ENCODE data around the gene KCNAB2.

KCNAB2 gene

DNA sequence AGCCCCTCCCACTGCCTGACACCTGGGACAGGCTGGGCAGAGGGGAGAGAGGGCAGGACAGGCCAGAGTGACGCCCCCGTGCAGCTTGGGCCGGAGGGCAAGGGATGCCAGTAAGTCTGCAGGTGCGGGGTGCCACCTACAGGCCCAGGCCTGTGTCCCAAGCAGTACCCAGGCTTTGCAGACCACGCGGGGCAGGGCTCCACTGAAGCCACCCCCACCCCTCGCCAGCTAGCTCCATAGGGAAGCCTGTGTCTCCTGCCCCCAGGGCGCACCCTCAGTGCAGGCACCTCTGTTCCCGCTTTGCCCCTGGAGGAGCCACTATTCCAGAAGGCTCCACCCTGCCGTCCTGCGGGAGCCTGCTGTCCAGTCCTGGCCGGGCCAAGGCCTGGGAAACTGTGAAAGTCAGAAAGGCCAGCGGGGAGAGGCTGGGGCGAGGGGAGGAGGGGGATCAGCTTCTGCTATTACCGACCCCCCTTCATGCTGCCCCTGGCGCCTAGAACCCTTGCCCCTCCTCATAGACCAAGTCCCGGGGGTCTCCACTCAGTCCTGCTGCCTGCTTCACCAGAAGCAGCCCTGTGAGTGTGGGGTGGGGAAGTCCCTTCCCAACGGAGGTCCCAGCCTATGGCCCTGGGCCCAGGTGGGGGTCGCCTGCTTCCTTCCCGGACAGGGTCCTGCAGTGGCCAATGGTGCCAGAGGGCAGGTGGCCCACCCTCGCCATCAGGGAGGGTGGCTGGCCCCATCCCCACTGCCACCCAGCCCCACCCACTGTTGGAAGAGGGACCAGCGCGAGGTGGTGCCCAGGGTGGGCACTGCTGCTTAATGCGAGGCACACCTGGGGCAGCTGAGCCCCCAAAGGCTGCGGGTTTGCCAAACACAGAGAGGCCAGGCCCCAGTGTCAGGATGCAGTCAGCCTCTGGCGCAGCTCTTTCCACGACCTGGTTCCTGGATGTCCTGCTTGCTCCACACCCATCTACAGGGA is 54.4 kb downstream of the KCNAB2 start:
- DNase-seq, result no peak

DNA sequence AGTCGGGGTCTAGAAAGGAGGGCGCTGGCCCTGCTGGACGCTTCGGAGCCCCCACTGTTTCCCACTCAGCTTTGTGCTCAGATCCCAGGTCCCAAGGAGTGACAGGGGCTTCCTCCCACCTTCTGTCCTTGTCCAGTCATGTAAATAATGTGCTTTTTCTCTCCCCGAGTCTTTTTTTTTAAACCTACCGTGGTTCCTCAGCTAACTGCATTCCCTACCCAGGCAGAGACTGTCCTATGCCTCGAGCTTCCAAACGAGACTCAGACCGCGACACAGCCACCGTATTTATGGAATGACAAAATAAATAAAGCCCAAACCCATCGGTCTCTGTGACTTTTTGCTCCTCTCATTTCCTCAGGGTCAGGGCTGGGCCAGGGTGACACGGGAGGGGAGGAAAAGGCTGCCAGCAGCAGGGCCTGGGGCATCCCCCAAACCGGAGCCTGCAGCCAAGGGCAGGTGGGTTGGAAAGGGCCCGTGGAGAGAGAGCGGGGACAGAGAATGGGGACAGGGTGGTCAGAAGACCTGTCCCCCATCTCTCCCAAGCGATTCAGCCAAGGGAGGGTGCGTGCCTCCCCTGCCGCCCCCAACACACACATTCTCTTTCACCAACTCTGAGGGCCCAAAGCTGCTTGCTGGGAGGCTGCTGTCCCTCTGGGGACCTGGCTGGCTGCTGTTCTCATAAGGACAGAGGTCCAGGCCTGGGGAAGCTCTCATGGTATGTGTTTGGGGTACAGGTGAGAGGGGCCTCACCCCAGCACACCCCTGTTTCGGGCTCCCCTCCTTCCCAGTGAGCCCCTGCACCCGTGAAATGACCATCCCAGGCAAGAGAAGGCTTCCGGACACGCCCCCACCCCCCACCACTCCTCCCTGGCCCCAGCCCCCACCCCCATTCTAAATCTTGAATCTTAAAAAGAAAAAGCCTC is 55.4 kb downstream of the KCNAB2 start:
- no peak for DNase-seq

DNA sequence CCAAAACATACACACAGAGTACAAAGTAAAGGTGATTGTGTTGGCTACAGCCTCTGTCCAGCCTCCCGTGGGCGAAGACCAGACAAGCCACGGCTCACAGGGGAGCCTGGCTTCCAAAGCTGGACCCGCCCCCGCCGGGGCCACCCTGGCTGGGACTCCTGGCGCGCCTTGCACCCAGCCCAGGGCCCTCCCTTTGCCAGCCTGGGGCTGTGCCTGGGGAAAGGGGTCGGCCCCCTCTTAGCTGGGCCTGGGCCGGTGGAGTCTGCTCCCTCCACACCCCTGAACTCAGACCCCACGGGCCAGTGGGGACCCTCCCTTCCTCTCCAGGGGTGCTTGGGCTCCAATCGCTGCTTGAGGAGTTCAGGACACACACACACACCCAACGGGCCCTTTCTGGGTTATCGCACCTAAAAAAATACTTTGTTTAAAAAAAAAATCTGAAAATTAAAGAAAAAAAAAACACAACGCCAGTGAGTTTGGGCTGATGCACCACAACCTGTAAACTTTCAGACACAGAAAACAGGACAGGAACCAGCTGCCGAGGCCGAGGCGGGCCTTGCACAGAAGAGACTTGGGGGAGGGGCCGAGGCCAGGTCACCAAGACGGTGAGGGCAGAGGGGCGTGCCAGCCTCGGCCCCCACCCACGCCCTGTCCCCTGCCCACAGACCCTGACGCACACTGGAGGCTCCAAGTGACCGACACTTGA is 56.3 kb downstream of the KCNAB2 start:
- no peak for DNase-seq

DNA sequence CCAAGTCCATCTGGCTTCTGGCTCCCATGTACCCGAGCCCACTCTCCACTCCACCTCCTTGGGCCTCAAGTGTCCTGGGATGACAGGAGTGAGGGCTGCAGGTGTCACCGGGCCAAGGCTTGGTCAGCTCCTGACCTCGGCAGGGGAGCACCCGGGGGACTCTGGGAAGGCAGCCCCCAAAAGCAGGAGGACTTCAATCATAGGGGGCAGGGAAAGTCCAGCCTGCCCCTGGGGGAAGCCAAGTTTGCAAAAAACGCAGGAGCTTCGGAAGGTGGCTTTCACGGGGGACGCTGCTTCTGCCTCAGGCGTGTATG is 56.8 kb downstream of the KCNAB2 start:
- DNase-seq, result no peak

DNA sequence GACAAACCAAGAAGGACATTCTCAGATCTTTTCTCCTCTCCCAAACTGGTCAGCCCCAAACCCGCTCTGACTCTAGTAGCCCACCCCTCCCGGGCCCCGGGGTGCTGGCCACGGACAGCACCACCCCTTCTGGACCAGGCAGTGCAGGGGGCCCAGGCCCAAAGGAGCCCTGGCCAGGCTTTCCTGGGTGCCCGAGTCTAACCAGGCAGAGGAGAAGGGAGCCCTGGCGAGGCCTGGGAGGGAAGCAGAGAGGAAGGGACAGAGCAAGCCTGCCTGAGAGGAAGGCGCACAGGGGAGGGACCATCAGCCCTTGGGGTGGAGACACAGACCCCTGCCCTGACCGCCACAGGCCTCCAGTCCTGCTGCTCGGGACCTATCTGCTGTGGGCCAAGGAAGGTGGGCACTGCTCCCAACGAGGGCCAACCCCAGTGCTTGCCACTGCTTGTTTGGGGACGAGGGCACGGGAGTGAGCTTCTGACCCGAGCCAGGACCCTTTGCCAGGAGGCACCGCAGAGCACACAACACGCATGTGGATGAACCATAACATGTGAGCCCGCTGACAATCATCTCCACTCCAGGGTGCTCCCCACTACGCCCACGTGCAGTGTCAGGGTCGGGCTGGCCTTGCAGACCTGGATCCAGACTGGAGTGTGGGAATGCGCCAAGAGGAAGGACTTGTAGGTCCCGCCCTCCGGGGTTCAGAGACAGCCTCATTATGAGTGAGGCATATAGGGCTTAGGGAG is 57.6 kb downstream of the KCNAB2 start:
- DNase-seq, result no peak

DNA sequence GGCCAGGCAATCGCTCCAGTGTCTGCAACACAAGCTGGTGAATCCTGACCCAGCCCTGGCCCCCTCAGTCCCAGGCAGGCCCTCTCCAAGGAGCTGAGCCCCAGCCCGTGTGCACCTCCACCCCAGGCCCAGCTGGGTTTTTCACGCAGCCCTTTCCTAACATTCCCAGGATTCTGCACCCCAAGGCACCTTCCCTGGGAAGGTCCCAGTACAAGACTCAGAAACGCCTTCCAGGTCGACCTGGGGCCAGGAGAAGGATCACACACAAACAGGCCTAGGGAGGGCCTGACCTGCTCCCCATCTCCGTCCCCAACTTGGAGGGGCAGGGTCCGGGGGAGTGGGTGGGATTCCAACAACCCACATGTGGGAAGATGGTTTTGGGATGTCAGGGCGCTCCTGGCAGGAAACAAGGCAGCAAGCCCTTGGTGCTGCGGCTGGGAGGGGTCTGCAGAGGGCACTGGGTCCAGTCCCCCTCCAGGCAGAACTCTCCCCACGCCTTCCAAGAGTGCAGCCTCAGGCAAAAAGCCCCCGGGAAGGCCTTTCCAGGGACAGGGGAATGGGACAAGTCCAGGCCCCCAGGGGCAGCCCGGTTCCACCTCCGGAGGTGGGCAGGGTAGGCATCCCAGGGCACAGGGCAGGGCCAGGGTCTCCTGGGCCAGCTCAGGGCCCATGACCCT is 58.3 kb downstream of the KCNAB2 start:
- no peak for DNase-seq

DNA sequence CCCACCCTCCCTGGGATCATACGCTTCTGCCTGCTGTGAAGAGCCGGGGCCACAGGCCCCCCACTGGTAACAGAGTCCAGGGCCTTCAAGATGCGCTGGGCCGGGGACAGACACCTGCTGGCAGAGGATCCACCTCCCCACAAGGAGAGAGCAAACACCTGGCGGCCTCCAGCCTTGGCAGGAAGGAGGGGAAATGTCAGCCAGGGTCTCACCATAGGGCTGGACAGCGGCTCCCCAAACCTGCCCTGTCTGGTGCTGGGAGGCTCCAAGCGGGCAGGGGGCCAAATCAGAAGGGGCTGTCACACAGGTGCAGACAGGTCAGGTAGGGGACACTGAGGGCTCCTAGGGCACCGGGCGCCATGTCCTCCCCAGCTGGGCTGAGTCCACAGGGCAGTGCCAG is 58.9 kb downstream of the KCNAB2 start:
- no peak for DNase-seq

DNA sequence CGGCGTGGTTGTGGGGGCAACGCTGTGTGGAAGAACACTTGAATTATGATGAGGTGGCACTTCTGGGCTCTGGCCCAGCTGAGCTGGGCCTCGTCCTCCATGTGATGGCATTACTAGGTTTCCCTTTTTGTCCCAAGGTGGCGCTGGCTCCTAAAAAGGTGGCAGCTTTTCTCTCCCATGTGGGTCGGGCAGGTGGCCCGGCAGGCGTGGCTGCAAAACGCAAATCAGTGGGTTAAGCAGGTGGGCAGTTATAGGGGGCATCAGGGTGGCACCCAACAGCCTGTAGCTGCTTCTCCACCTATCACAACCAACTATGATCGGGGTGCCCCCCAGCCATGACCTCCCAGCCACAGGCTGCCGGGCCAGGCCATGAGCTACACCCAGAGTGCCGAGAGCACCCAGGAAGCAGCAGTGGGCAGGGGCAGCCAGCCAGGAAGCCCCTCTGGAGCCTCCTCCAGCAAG is 59.6 kb downstream of the KCNAB2 start:
- DNase-seq, result no peak

DNA sequence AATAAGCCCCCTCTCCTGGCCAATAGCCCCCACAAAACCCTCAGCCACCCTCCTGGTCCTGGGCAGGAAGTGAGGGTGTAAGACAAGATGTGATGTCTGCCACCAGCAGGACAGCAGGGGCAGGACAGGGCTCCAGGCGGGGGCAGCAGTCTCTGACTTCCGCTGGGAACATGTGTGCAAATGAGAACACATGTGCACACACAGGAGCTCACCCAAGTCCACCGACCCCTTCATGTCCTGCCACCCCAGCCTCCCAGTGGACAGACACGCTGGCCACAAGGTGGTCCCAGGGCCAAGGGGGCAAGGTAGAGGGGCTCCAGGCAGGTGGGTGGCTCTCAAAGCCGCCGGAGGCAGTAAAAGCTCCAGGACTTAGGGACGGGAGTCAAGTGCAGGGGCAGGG is 60.1 kb downstream of the KCNAB2 start:
- no peak for DNase-seq

DNA sequence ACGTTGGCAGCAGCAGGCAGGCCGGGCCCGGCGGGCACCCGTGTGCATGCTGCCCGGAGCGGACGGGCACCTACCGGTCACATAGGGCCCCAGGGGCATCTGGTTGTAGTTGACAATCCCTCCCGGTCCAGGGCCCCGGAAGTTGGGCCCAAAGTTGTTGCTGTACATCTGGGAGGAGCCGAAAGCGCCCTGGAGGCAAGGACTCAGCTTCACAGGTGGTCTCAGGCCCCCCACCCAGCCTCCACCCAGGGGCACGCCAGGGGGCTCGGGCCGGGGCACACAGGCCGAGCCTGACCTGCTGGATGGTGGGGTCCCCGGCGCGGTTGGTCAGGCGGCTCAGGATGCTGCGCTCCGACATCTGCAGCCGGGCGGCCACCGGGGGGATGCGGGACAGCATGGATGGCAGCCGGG is 60.6 kb downstream of the KCNAB2 start:
- DNase-seq, result no peak

DNA sequence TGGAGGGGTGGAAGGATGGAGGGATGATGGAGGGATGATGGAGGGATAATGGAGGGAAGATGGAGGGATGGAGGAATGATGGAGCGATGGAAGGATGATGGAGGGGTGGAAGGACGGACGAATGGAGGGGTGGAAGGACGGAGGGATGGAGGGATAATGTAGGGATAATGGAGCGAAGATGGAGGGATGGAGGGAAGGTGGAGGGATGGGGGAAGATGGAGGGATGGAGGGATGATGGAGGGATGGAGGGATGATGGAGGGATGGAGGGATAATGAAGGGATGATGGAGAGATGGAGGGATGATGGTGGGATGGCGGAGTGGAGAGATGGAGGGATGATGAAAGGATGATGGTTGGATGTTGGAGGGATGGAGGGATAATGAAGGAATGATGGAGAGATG is 61.3 kb downstream of the KCNAB2 start:
- DNase-seq, result no peak

DNA sequence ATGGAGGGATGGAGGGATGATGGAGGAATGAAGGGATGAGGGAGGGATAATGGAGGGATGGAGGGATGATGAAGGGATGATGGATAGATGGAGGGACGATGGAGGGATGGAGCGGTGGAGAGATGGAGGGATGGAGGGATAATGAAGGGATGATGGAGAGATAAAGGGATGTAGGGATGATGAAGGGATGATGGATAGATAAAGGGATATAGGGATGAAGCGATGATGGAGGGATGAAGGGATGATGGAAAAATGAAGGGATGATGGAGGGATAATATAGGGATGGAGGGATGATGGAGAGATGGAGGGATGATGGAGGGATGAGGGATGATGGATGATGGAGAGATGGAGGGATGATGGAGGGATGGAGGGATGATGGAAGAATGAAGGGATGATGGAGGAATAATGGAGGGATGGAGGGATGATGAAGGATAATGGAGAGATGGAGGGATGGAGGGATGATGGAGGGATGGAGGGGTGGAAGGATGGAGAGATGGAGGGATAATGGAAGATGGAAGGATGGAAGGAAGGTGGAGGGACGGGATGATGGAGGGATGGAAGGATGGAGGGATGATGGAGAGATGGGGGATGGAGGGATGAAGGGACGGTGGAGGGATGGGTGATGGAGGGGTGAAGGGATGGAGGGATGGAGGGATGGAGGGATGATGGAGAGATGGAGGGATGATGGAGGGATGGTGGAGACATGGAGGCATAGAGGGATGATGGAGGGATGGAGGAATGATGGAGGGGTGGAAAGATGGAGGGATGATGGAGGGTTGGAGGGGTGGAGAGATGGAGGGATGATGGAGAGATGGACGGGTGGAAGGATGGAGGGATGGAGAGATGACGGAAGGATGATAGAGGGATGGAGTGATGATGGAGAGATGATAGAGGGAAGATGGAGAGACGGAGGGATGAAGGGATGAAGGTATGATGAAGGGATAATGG is 62.0 kb downstream of the KCNAB2 start:
- DNase-seq, result no peak

DNA sequence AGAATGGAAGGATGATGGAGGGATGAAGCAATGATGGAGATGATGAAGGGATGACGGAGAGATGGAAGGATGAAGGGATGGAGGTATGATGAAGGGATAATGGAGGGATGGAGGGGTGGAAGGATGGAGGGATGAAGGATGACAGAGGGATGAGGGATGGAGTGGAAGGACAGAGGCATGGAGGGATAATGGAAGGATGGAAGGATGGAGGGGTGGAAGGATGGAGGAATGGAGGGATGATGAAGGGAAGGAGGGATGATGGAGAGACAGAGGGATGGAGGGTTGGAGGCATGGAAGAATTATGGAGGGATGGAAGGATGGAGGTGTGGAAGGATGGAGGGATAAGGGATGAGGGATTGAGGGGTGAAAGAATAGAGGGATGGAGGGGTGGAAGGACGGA is 62.8 kb downstream of the KCNAB2 start:
- DNase-seq, result no peak

DNA sequence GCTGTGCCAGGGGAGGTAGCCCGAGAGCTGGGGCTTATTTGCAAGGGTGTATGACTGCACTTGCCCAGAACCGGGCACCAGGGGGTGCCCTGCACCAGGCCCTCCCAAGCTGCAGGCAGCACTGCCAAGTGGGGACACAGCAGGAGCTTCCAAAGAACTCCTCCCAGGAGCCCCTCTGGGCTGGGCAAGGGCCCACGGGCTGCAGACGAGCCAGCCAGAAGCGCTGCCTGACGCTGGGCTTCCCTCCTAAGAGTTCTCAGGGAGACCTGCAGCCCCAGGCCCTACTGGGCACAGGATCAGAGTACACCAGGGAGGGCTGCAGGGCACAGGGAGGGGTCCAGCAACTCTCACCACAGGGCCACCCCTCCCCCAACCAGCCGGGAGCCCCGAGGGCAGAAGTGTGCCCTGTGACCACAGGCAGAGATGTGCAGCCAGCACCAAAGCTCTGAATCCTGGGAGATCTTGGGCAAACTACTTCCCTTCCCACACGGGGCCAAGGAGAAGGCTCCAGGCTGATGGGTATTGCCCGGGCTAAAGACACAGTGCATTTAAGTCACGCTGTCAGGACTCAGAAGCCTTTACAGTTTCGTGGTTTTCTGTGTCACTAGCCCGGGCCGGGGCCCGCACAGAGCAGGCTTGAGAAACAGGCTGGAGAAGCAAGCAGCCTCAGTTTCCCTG is 63.4 kb downstream of the KCNAB2 start:
- DNase-seq, result peak; percentile 71

DNA sequence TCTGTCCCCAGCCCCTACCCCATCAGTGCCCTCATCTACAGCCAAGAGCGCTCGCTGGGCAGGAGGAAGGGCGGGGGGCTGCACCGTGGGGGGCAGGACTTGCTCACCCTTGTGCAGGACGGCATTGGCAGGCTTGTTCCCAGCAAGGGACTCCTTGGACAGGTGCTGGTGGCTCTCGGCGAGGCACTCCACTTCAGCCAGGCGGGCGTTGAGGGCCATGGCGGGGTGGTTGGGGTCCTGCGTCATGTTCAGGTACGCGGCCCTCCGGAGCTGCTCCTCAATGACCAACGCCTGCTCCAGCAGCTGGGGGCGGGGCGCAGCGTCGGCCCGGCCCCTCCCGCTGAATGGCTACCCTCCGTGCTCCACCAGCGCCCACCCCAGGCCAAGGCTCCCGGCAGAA is 64.0 kb downstream of the KCNAB2 start:
- DNase-seq, result no peak

DNA sequence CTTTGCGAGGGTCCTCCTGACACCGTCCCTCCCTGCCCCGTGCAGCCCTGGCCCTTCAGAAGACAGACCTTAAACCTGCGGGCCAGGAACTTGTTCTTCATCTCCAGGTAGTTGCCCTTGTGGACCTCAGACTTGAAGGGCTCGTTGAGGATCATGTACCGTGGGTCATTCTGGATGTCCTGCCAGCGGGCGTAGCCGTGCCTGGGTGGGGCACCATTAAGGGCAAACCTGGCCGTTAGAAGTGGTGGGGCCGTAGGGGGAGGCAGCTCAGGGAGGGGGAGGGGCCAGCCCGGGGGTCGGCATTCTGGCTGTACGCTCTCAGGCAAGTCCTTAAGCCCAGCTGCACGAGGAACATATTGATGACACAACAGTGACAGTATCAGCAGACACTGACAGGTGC is 64.6 kb downstream of the KCNAB2 start:
- DNase-seq, result no peak

DNA sequence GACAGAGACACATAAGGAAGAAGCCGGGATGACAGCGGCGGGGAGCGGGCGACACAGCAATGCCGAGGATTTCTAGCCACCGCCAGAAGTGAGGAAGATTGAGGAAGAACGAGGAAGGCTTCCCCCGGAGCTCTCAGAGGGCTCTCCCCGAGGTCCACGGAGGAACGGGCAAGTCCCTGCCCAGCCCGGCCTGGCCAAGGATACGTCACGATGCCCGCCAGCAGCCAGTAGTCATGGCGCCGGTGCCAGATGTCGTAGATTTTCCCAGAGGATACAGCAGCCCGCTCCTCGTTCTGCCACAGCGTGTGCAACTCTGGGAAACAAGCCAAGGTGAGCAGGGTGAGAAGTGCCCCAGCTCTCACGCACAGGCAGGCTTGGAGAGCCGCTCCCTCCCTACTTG is 65.9 kb downstream of the KCNAB2 start:
- DNase-seq, result no peak

DNA sequence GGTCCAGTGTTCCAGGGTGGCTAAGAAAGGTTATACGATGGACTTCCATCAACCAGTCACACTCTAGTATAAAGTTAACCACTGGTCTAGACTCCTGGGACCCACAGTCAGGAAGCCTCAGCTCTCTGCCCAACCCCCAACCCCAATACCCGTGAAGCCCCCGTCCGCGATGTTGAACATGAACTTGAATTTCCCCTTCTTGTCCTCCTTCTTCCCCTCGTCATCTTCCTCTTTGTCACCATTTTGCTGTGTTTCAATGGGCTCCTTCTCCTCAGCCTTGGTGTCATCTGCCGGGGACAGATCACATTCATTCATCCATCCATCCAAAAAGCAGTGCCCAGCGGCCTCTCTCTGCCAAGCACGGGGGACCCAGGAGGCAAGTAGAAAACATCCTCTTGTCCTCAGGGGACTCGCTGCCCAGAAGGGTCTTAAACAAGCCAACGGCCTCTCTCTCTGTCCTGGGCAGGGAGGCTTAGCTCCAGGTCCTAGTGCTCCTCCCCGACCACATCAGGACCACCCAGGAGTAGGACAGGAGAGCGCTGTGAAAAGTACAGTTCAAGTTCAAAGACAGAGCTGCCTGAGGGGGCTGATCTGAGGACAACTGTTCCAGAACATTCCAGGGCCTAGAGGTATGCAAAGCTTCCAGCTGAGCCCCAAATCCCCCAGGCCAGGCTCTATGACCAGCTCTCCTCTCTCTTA is 66.5 kb downstream of the KCNAB2 start:
- no peak for DNase-seq

DNA sequence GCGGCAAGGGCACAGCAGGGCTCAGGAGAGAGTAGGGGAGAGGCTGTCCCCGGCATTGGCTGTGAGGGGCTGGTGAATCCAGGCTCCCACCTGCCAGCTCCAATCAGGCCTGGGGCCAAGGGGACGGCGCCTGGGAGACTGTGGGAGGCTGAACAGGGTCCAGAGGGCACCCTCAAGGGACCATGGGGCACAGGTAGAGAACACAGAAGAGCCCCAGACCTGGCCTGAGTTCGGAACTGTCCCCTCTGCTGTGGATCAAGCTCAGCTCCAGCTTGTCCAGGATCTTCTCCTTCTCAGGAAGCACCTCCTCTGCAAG is 67.0 kb downstream of the KCNAB2 start:
- no peak for DNase-seq

DNA sequence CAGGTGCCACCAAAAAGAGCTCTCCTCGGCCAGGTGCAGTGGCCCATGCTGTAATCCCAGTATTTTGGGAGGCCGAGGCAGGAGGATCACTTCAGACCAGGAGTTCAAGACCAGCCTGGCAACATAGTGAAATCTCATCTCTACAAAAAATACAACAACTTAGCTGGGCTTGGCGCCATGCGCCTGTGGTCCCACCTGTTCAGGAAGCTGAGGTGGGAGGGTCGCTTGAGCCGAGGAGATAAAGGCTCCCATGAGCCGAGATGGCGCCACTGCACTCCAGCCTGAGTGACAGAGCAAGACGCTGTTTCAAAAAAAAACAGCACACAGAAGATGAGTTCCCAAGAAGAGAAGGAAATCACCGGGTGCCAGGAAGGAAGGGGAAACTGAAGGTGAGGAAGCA is 67.4 kb downstream of the KCNAB2 start:
- no peak for DNase-seq
